Measurements from ENCODE around the gene DYSF.

Gene DYSF

GRCh38 chr2:71730785-71731383 is 277.5 kb downstream of the DYSF start:
- H3K4me3 ChIP-seq (ENCODE audit: low read length): no peak overlapping the region
- no peak for TF ChIP-seq CTCF (conservative IDR thresholded peaks at IDR 0.05; ENCODE audit: low read depth, low read length)
- no peak for DNase-seq (ENCODE audit: low read depth)

GRCh38 chr2:71734620-71735019 is 281.3 kb downstream of the DYSF start:
- no peak for TF ChIP-seq CTCF (conservative IDR thresholded peaks at IDR 0.05; ENCODE audit: low read depth, low read length)
- no peak overlapping the region for H3K4me3 ChIP-seq (ENCODE audit: low read length)
- no peak for DNase-seq (ENCODE audit: low read depth)

GRCh38 chr2:71735676-71736075 is 282.3 kb downstream of the DYSF start:
- no peak for TF ChIP-seq CTCF (conservative IDR thresholded peaks at IDR 0.05; ENCODE audit: low read depth, low read length)
- no peak for DNase-seq (ENCODE audit: low read depth)
- no peak overlapping the region for H3K4me3 ChIP-seq (ENCODE audit: low read length)
